AG10803 (cell line): ENCODE measurements around the gene CYP11A1.

Experiments
- DNase-seq: peaks from one replicate; pipeline ENCODE4 v3.0.0; 2010; ENCODE audit warnings: low read depth
- H3K4me3 ChIP-seq: 2 replicates; pipeline ENCODE4 v1.5.1; 2011; ENCODE audit warnings: mild to moderate bottlenecking, low read length, control low read depth
- TF ChIP-seq, protein P1 (sequence below): conservative IDR thresholded peaks from 2 replicates; pipeline ENCODE4 v1.5.1; 2011; ENCODE audit warnings: mild to moderate bottlenecking, low read length, control low read depth, inconsistent platforms

Gene CYP11A1

DNA sequence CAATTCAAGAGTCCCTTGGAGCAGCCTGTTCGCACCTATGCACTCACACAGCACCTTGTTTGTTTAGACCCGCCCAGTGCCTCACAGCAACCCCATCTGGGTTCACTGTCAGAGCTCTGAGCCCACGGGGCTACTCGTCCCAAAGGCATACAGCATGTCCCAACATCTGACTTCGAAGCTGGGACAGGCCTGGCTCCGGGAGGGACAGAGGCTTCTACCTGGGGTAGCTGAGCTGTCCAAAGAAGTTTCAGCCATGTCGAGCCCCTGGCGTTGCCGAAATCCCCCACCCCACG lies 28.6 kb upstream of the CYP11A1 start:
- DNase-seq: no peak
- no peak overlapping the region for H3K4me3 ChIP-seq
- TF ChIP-seq, protein P1, sequence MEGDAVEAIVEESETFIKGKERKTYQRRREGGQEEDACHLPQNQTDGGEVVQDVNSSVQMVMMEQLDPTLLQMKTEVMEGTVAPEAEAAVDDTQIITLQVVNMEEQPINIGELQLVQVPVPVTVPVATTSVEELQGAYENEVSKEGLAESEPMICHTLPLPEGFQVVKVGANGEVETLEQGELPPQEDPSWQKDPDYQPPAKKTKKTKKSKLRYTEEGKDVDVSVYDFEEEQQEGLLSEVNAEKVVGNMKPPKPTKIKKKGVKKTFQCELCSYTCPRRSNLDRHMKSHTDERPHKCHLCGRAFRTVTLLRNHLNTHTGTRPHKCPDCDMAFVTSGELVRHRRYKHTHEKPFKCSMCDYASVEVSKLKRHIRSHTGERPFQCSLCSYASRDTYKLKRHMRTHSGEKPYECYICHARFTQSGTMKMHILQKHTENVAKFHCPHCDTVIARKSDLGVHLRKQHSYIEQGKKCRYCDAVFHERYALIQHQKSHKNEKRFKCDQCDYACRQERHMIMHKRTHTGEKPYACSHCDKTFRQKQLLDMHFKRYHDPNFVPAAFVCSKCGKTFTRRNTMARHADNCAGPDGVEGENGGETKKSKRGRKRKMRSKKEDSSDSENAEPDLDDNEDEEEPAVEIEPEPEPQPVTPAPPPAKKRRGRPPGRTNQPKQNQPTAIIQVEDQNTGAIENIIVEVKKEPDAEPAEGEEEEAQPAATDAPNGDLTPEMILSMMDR: no peak

DNA sequence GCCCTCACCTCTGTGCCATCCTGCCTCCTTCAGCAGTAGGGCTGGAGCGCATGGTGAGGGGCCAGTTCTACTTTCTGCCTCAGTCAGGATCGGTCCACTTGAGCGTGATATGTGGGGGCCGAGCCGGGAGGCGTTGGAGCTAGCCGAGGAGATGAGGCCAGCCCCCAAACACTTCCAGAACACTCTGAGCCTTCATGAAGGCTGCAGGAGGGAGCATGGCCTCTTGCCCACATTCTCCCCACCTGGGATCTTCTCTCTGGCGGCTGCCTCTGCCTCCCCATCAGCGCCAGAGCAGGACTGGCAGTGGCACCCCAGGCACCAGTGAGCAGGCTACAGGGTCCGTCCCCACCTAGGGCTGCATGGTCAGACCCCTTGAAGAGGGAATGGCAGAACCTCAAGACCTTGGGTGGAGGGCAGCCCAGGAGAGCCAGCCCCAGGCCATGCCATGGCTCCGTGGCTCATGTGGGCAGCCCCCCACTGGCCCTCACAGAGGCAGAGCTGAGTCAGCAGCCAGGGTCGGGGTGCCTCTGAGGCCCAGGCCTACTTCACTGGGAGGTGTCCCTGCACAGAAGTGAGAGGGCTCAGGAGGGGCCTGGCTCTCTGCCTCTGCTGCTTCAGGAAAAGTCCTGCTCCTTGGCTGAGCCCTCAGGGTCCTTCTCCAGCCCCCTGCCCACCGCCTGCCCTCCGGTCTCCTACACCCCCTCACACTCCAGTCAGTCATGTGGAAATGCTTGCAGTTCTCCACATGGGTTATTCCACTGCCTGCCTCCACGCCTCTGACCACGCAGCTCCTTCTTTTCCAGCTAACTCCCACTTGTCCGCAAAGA lies 28.1 kb upstream of the CYP11A1 start:
- TF ChIP-seq, protein P1: no peak

GRCh38 chr15:74394090-74394846 lies 26.8 kb upstream of the CYP11A1 start:
- TF ChIP-seq, protein P1: no peak
- H3K4me3 ChIP-seq: no peak overlapping the region
- no peak for DNase-seq

More for the DNA sequence above, 28.1 kb upstream of the CYP11A1 start:
- no peak overlapping the region for H3K4me3 ChIP-seq
- no peak for DNase-seq

GRCh38 chr15:74393423-74393822 lies 26.0 kb upstream of the CYP11A1 start:
- no peak for DNase-seq
- H3K4me3 ChIP-seq: no peak overlapping the region
- TF ChIP-seq, protein P1: no peak

DNA sequence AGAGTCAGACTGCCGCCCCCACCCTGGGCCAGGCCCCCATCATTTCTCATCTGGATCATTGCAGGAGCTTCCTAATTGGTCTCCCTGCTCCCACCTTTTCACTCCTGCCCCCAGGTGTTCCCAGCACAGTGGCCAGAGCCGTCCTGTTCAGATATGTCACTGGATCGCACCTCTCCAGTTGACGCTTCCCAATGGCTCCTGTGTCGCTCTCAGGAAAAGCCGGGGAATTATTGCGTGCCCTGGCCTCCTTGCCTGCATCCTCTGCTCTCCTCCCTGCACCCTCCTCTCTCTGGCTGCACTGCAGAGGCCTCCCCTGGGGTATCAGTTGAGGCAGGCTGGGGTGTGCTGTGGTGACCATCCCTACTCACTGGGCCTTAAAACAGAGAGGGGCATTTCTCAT lies 25.5 kb upstream of the CYP11A1 start:
- DNase-seq: no peak
- no peak overlapping the region for H3K4me3 ChIP-seq
- TF ChIP-seq, protein P1: no peak

DNA sequence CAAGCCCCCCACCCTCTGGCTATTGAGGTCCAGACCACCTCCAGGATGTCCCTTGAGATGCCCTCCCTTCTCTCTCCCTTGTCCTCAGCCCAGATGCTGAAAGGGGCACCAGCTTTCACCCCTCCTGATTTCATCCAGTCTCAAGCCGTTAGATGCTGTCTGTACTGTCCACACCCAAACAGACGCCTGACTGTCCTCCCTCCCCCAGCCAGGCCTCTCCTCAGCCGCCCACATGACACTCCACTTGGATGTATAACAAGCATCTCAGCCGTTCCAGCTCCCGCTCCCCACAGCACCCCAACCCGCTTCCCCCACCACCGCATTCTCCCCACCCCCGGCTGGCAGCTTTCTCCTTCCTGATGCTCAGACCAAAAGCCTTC lies 25.0 kb upstream of the CYP11A1 start:
- peak; percentile 63 for DNase-seq
- TF ChIP-seq, protein P1: no peak
- no peak overlapping the region for H3K4me3 ChIP-seq
